Amygdala (tissue), 56 donors: Measurements from ENCODE around the gene BEX3.
A peak's percentile ranks its signal among the peaks of the same experiment; 100 is the strongest.
"Not testable (repeated sequence)": the region's sequence is repeated elsewhere in the genome, so short reads cannot be mapped to it uniquely, and the experiment has no call there.

ENCODE experiments used
- DNase-seq, 56 donors: peaks; one replicate each; lab custom pipeline; 2025; lab: John Stamatoyannopoulos, UW

BEX3 gene

GRCh38 chrX:103376979-103377324 lies 614 bp downstream of the BEX3 start:
- DNase-seq, result peak in 25 of 56 donors; percentile 0 to 26 (median 7)

GRCh38 chrX:103378990-103379389 lies 2.7 kb downstream of the BEX3 start:
- no peak for DNase-seq

- DNase-seq, result no peak
Measured at GRCh38 chrX:103382877-103383276, 6.5 kb downstream of the BEX3 start.

- no peak for DNase-seq
Measured at GRCh38 chrX:103384672-103385071, 8.3 kb downstream of the BEX3 start.

GRCh38 chrX:103385283-103385830 lies 9.0 kb downstream of the BEX3 start:
- DNase-seq, result not testable (repeated sequence)

GRCh38 chrX:103386332-103386731 lies 10.0 kb downstream of the BEX3 start:
- DNase-seq, result no peak

GRCh38 chrX:103393487-103393886 lies 17.1 kb downstream of the BEX3 start:
- no peak for DNase-seq

GRCh38 chrX:103396186-103396585 lies 19.8 kb downstream of the BEX3 start:
- DNase-seq, result no peak

GRCh38 chrX:103396660-103397059 lies 20.3 kb downstream of the BEX3 start:
- no peak for DNase-seq

GRCh38 chrX:103397707-103398106 lies 21.4 kb downstream of the BEX3 start:
- no peak for DNase-seq

GRCh38 chrX:103398421-103398864 lies 22.1 kb downstream of the BEX3 start:
- no peak for DNase-seq

GRCh38 chrX:103399744-103400143 lies 23.4 kb downstream of the BEX3 start:
- DNase-seq, result no peak

- no peak for DNase-seq
Measured at GRCh38 chrX:103400931-103401330, 24.6 kb downstream of the BEX3 start.

GRCh38 chrX:103404231-103405008 lies 28.1 kb downstream of the BEX3 start:
- DNase-seq, result peak in 33 of 56 donors; percentile 1 to 61 (median 12)

GRCh38 chrX:103405009-103405333 lies 28.6 kb downstream of the BEX3 start:
- DNase-seq, result no peak

GRCh38 chrX:103406256-103406655 lies 29.9 kb downstream of the BEX3 start:
- DNase-seq, result no peak

- DNase-seq, result no peak
Measured at GRCh38 chrX:103407776-103408175, 31.4 kb downstream of the BEX3 start.

- DNase-seq, result not testable (repeated sequence)
Measured at GRCh38 chrX:103411721-103412120, 35.4 kb downstream of the BEX3 start.

GRCh38 chrX:103413705-103414387 lies 37.5 kb downstream of the BEX3 start:
- DNase-seq, result peak in 19 of 56 donors; percentile 0 to 29 (median 2)

GRCh38 chrX:103414561-103414960 lies 38.2 kb downstream of the BEX3 start:
- DNase-seq, result peak in 4 of 56 donors; percentile 0 to 5 (median 0)

GRCh38 chrX:103415068-103415467 lies 38.7 kb downstream of the BEX3 start:
- DNase-seq, result no peak

GRCh38 chrX:103415528-103415927 lies 39.2 kb downstream of the BEX3 start:
- no peak for DNase-seq
